Measurements from ENCODE around the gene EFCAB9.

Gene EFCAB9

GRCh38 chr5:172166030-172166826, 27.7 kb upstream of the EFCAB9 start:
- no peak for DNase-seq (ENCODE audit: low spot score)

- DNase-seq (ENCODE audit: low spot score) = no peak
Measured at GRCh38 chr5:172167895-172168294, 26.1 kb upstream of the EFCAB9 start.

- no peak for DNase-seq (ENCODE audit: low spot score)
Measured at GRCh38 chr5:172168311-172168710, 25.7 kb upstream of the EFCAB9 start.

GRCh38 chr5:172169216-172169615, 24.8 kb upstream of the EFCAB9 start:
- DNase-seq (ENCODE audit: low spot score) = no peak

- DNase-seq (ENCODE audit: low spot score) = no peak
Measured at GRCh38 chr5:172170251-172170701, 23.7 kb upstream of the EFCAB9 start.

- no peak for DNase-seq (ENCODE audit: low spot score)
Measured at GRCh38 chr5:172171118-172171517, 22.9 kb upstream of the EFCAB9 start.

GRCh38 chr5:172172912-172173563, 20.9 kb upstream of the EFCAB9 start:
- DNase-seq (ENCODE audit: low spot score) = peak; percentile 17

GRCh38 chr5:172173564-172174153, 20.3 kb upstream of the EFCAB9 start:
- DNase-seq (ENCODE audit: low spot score) = peak; percentile 55

- DNase-seq (ENCODE audit: low spot score) = no peak
Measured at GRCh38 chr5:172175263-172175719, 18.7 kb upstream of the EFCAB9 start.

- DNase-seq (ENCODE audit: low spot score) = no peak
Measured at GRCh38 chr5:172177176-172177575, 16.8 kb upstream of the EFCAB9 start.

GRCh38 chr5:172178301-172178987, 15.5 kb upstream of the EFCAB9 start:
- DNase-seq (ENCODE audit: low spot score) = no peak

- no peak for DNase-seq (ENCODE audit: low spot score)
Measured at GRCh38 chr5:172178991-172179989, 14.7 kb upstream of the EFCAB9 start.

GRCh38 chr5:172180936-172181335, 13.0 kb upstream of the EFCAB9 start:
- DNase-seq (ENCODE audit: low spot score) = no peak

- no peak for DNase-seq (ENCODE audit: low spot score)
Measured at GRCh38 chr5:172182291-172182690, 11.7 kb upstream of the EFCAB9 start.

- DNase-seq (ENCODE audit: low spot score) = no peak
Measured at GRCh38 chr5:172183881-172184280, 10.1 kb upstream of the EFCAB9 start.

- DNase-seq (ENCODE audit: low spot score) = no peak
Measured at GRCh38 chr5:172185096-172185461, 8.9 kb upstream of the EFCAB9 start.

- no peak for DNase-seq (ENCODE audit: low spot score)
Measured at GRCh38 chr5:172186114-172186695, 7.8 kb upstream of the EFCAB9 start.

GRCh38 chr5:172187118-172188032, 6.6 kb upstream of the EFCAB9 start:
- no peak for DNase-seq (ENCODE audit: low spot score)

GRCh38 chr5:172188033-172188892, 5.7 kb upstream of the EFCAB9 start, which contains the start of gene STK10:
STK10 (minus strand) TSS chr5:172188224; CDS start chr5:172188042, 182 bp downstream.
- DNase-seq (ENCODE audit: low spot score) = peak; percentile 97
